Stimulated activated CD4-positive, alpha-beta T cell treated with anti-CD3 and anti-CD28 coated beads, TNF-alpha, amount 100 ng/mL, for 48 hours (primary cell): ENCODE data around the gene COX10.

Source experiments
- DNase-seq, 3 donors: peaks; one replicate each; pipeline ENCODE4 v3.0.0-alpha.2; 2020; ENCODE audit warnings: low read depth in 3 of 3

The COX10 gene

DNA sequence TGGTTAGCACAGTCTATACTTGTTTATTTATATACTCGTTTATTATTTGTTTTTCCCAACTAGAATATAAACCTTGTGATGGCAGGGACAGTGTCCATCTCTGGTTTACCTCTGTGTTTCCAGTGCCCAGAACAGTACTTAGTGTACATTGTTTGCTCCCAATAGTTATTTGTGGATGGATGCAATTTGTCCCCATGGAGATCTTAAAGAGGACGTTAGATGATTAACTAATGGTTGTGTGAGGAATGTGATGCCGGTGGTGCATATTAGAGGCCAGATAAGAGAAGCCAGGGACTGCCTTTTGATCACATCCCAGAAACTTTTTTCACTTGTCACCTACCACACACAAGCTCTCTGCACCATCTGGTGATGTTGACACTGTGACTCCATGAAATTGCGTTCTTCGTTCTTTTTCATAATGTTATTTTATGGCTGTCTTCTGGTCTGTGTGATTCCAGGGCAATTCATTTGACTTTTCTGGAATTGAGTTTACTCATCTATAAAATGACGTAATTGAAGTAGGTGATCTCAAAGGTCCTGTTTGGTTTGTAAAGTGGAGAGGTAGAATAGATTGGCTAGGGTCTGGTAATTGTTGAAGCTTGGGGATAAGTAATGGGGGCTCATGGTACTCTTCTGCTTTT, 1.2 kb downstream of the COX10 start:
- no peak for DNase-seq

DNA sequence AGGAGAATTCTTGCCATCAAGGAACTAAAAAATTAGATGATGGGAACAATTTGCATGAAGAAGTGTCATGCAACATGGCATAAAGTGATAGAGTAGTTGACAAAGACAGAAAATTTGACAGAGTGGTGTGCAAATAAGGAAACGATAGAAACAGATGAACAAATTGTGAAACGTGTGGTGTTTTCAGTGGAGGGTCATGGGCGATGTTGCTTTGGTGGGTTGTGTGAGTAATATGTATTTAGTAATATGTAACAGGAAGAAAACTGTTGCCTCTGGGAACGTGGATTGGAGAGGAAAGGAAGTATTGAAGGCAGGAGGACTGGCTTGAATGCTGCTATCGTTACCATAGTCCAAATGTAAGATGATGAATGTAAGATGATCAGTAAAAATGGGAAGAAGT, 3.6 kb downstream of the COX10 start:
- no peak for DNase-seq

DNA sequence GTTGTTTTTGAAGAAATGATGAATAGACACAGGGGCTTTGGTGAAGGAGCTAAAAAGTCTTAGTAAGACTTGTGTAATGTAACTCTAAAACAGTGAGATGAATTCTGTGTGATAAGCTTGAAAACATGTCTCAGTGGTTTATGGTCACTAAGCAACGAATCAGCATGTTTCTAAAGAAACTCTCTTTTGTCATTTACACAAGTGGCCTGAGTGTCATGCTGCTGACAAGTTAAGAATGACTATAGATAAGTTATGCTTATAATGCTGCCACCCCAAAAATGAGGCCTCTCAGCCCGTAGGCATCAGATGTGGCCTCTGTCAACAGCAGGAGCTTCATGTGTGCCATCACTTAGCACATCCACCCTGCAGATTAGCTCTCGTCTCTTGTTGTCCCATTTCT, 8.7 kb downstream of the COX10 start:
- DNase-seq: no peak

DNA sequence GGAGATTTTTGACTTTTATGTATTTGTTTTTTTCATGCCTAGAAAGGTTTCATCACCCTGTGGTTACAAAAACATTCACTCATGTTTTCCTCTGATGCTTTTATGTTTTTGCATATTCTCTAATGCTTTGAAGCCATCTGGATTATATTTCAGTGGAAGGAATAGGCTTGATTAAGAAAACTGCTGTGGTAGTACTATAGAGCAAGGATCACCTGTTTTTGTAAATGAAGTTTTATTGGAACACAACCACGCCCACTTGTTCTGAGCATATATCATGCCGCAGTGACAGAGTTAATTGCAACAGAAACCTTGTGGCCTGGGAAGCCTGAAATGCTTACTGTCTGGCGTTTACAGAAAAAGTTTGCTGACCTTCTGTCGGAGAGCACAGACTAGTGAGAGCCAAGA, 11.5 kb downstream of the COX10 start:
- DNase-seq: no peak

DNA sequence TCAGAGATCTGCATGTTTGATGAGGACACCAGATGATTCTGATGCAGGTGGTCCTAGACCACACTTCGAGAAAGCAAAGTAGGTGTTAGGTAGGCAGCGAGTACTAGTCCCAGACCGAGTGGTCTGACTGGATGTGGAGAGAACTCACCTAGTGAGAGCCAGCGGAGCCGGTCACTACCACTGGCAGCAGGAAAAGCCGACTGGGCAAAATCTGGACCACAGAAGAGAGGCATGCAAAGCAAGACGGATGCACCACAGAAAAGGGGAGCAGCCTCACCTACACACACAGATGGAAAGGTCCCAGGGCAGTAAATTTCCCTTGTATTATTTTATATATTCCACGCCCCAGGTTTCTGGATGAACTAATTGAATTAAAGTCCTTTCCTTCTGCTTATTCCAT, 13.5 kb downstream of the COX10 start:
- no peak for DNase-seq

DNA sequence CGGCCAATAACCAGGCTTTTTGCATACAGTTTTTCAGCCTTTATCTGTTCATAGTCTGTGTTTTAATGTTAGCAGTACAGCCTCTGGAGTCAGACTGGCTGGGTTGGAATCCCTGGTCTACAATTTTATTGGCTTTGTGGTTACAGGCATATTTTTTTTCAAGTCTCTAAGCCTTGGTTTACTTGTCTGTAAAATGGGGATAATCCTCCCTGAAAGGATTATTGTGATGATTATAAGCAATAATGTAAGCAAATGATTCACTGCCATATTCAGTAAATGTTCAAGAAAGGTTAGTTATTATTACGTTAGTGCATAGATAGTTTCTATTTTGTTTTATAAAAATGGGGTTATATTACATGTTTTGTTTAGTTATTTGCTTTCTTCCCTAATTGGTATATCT, 15.7 kb downstream of the COX10 start:
- no peak for DNase-seq

DNA sequence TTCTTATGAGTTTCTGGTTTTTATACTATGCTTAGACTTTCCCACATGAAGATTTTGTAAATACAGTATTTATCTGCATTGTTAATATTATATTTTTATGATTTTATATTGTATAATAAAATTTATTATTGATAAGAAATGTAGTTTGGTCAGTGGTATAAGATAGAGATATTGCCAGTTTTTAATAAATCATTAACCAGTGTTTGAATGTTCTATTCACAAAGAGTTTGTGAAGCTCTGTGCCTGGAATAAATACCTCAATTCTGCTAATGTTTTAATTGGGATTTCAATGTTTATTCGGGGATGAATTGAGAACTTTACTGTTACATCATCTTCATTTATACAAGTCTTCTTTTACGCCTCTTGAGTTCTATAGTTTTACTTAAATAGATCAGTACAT, 16.9 kb downstream of the COX10 start:
- DNase-seq: no peak

DNA sequence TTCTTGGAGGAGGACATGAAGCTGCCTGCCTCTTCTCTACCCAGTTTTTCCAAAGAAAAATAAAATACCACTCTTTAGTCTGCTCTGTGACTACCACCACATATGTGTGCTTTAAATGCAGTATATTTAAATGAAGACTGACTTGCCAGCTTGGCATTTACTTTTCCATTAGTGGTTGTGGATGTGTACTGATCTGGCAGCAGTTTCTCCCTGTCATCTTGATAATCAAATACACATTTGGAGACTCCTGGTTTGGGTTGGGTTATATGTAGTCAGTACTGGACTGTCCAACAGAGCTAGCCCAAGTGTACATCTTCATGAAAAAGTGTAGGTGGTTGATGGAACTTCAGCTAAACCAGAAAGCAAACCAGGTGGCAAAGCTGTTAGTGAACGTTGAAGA, 19.9 kb downstream of the COX10 start:
- DNase-seq: no peak

DNA sequence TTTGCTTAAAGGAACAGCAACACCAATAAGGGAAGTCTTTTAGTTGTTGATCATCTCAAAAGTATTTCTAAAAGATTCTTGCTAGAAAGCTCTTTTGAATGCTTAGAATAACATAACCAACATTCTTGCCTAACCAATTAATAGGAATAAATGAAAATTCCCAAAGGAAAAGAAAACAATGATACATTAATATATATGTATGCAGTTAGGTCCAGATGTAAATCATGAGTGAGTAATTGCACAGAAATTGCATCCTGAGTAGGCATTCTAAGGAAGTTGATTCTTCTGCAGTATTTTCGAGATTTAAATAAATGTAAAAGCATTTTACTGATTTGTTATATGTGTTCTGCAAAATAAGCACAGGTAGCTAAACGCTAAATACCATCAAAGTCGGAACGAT, 22.1 kb downstream of the COX10 start:
- DNase-seq: no peak

DNA sequence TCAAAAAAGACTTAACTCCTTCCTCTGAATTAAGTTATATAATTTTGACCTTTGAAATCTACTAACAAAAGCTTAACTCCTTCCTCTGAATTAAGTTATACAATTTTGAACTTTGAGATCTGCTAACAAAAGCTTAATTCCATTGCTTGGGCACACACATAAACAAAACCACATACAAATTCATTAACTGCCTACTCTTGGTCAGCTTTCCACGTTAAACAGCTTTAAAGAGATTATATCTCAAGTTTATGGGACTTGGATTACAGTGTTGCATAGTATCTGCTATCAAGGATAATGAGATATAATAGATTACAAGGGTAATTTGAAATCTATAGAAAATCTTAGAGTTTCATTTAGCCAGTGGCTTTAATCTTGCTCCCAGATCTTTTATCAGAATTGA, 23.5 kb downstream of the COX10 start:
- no peak for DNase-seq

DNA sequence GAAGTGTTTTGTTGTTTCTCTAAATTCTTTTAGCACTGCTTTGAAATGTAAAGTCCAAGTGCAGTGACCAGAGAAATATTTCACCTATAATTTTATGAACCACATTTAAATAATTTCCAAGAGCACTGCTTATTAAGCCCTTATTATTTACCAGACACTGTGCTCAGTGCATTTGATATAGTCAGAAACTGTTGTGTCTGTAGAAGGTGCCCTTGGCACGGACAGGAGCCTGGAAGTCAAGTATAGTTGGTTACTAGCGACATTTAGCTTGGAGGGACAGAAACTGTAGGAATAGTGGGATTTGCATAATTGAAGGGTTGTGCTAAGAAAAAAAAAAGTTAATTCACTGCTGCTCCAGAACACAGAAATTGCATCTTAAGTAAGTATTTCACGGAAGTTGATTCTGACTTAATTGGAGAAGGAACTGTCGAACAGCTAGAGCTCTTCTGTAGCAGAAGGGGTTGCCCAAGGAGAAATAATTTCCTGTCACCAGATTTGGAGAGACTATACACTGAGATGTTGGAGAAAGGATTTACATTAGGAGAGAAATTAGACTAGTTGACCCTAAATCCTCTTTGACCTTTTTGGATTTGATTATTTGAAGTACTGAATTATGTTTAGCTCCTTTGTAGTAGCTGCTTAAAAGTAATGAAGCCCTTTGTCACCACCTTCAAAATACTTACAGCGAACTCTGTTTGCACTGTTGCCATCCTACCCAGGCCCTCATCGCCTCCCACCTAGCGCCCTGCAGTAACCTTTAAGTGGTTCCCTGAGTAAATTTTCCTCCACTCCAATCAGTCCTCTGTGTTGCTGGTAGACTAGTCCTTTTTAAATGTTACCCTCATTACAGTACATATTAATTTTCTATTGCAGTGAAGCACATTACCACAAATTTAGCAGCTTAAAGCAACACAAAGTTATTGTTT, 25.6 kb downstream of the COX10 start:
- no peak for DNase-seq

DNA sequence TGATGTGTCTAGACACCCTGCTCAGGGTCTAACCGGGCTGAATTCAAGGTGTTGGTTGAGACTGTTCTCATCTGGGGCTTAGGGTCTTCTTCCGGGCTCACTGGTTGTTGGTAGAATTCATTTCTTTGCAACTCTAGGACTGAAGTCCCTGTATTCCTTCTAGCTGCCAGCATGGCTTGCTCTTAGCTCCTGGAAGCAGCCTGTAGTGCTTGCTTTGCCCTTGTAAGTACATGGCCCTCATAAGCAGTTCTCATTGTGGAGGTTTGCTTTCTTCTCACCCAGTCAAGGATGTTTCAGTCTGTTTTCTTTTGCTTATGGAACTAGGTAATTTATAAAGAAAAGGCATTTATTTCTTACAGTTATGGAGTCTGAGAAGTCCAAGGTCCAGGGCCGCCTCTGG, 26.3 kb downstream of the COX10 start:
- DNase-seq: no peak

DNA sequence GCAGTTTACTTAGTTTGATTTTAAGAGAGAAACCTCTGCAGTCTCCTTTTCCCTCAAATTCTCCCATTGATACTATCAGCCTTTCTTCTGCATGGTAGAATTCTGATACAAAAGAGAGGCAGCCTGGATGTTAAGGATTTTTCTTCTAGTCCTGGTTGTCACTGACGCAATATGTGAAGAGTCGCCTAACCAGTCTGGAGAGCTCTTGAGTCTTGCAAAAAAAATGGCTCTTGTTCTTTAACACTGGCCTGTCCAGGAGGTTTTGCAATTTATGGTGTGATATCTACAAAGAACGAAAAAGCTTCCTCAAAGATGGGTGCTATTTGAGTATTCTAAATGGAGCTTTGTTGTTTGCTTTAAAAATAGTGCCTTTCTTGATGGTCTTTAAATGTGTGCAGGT, 28.9 kb downstream of the COX10 start:
- no peak for DNase-seq

DNA sequence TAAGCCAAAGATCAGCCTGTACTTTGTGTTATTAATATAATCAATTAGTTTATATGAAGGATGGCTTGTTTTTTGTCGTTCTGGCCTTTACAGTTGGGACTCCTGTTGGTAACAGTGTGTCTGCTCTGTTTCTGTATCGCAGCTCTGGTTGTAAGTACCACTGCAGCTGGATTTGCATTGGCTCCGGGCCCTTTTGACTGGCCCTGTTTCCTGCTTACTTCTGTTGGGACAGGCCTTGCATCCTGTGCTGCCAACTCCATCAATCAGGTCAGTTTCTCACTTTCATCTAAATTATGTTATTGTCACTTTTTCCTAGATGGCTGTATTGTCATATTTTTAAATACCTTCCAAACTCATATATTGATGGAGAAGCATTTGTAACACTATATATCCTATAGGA, 32.7 kb downstream of the COX10 start:
- DNase-seq: no peak

DNA sequence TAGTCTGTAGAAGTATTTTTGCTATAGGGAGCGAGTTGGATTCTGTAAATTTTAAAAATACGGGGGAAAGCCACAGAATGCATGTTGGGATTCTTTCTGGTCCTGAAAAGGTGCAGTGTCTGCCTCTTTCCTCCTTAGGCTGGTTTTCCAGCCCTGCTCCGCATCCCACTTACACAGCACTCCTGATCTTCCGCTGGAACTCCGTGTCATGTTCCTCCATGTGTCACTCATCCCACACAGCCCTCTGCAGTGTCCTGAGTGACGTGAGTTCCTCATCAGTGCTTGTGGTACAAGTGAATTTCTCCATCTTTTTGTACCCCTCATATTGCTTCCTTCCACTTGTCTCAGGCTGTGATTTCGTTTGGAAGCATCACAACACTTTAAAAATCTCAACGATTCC, 34.5 kb downstream of the COX10 start:
- DNase-seq: no peak

DNA sequence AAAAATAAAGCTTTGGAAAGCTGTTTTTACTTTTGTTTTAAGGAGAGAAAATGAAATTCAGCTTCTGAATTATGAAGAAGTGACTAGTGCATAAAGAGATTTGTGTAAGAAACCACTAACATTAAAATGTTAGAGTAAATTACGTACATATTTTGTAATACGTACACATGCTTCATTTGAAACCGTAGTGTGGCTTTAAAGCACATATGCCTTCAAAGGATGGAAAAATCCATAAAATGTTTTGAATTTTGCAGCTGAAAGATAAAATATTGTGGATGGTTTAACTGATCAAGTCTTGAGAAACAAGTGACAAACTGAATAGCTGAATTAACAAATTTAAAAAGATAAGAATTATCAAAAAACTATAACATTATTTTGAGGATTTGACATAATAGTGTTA, 35.4 kb downstream of the COX10 start:
- no peak for DNase-seq

DNA sequence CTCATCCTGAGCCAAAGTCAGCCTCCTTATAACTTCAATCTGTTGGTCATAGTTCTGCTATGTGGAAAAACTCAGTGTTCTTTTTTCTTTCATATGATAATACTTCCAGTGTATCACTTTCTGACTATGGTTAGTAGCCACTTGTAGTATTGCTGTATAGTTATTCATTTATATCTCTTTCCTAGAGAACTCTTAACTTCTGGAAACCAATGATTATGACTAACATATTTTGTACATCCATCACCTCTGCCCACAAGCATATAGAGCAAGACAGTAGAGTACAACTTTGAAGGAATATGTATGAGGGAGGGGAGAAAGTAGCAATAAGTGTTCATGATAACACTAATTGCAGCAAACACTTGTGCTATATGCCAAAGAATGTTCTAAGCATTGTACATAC, 38.6 kb downstream of the COX10 start:
- no peak for DNase-seq

DNA sequence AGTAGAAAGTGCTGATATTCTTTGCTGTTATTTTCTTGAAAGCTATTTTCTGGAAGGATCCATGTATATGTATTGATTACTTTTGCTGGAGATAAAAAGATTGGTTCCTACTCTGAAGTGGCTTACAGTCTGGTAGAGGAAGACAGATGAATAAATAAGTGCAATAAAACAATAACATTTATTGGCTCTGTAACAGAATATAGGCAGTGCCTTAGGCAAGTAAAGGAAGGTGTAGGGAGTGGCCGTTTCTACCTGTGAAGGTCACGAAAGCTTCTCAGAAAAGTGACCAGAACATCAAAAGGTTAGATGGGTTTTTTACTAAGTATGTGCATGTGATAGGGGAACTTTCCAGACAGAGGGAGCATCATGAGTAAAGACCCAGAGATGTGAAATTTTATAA, 43.1 kb downstream of the COX10 start:
- DNase-seq: no peak

DNA sequence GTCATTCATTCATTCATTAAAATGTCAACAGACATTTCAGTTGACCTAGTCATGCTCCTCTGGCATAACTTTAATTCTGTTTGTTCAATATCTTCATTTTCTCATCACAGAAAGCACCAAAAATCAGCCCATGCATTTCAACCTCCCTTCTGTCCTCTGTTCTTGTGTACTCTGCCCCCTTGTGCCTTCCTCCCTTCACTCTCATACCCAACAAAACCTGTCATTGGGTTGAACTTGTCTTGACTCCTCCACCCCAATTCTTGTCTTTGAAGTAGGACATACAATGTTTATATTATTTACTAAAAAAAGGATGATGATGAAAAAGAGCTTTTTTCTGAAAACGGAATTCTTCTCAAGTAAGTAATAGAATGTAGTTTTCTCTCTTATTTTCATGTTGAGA, 43.8 kb downstream of the COX10 start:
- DNase-seq: no peak

DNA sequence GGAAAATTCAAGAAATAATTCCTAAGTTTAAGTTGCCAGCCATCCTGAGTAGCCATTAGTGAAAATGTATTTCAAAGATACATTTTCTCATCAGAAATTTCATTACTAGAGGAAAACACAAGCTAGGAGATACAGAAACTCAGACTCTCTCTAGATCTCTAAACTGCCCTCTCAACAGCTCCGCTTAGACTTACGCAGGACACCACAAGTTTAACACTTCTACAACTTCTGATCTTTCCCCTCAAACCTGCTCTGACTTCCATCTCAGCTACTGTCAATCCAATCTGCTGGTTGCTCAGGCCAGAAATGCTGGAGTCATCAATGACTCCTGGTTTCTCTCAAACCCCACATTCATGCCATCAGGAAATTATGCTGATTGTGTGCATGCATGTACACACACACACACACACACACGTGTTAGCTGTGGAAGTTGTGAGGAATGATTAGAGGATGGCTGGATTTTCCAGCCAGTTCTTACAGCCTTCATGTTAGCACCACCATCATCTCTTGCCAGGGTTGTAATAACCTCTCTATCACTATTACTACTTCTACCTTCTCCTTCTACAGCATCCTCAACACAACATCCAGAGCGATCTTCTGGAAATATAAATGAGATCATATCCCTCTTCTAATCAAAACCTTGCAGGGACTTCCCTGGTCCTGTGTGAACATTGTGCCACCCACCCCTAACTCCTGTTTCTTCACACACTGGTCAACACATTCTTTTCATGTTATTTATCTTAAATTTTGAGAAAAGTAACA, 47.1 kb downstream of the COX10 start:
- no peak for DNase-seq

DNA sequence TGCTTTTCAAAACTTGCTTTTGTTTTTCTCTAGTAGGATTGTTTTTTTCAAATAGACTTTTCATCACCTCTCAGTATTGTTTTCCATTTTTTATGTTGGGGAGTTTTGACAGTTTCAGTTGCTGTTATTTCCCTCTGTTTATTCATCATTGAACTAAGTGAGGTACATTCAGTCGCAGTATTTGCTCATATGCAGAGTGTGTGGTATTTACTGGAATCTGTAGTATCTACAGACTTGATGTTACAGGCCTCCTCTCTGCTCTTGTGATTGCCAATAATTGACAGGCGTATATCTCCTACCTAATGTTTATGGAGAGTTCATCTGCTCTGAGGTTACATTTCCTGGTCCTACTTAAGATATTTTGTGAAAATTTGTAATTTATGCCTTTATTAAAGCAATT, 49.6 kb downstream of the COX10 start:
- no peak for DNase-seq

DNA sequence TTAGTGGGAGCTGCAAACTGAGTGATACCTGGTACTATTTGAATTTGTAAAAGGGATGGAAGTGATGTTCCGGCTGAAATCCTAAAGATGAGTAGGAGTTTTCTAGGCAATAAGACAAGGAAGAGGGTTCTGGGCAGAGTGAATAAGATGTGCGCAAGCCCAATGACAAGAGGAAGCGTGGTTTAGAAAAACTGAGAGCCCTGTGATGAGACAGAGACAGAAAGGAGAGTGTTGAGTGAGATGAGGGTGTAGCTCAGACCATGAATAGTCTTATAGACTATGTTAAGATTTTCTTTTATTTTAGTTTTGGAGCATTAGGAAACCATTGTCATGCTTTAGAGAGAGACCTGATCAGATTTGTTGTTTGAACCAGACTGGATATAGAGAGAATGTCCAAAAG, 50.2 kb downstream of the COX10 start:
- DNase-seq: no peak

DNA sequence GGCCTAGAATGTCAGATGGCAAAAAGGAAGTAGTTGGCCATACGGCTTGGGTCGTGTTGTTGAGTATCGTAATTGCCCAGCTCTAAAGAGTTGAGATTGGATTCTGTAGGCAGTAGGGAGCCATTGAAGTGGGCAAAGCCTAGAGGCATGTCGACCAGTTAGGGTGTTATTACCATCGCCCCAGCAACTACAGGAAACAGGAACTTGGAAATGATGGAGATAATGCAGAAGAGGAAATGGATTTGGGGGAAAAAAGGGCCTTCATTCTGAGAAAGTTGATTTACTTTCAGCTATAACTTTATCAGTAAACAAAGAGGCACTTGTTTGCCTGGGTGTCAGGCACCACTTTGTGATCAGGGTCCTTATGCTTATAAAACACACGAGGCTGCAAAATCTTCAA, 52.6 kb downstream of the COX10 start:
- no peak for DNase-seq
